Spleen (tissue), 11 donors: Measurements from ENCODE around the gene KDM6A. TPM values are rescaled to one million over a fixed set of nuclear protein-coding genes. Genes with fewer than 3 reads are reported as not detected.

Experiments used
- DNase-seq: peaks from one replicate; pipeline ENCODE4 v3.0.0-alpha.2; 2020
- H3K27ac ChIP-seq, 8 donors: fragments of 200-600 bp; sonication (generic) in 7 of 8; 1 replicate in 4 of 8; 2 replicates in 4 of 8; pipeline versions ENCODE4 v1.5.0 to v1.8.0; 2016 to 2021; ENCODE audit warnings: inconsistent platforms in 4 of 8, mild to moderate bottlenecking in 4 of 8, moderate library complexity in 1 of 8
- H3K27me3 ChIP-seq, 7 donors: fragments of 200-600 bp; sonication (generic) in 6 of 7; replicated peaks in 1 of 7; 1 replicate in 4 of 7; 2 replicates in 3 of 7; pipeline versions ENCODE4 v1.5.0 to v1.8.0; 2016 to 2021; ENCODE audit warnings: inconsistent platforms in 3 of 7, mild to moderate bottlenecking in 1 of 7
- H3K36me3 ChIP-seq, 6 donors: fragments of 200-600 bp; sonication (generic) in 5 of 6; 1 replicate in 4 of 6; 2 replicates in 2 of 6; pipeline versions ENCODE4 v1.5.0 to v1.8.0; 2016 to 2021; ENCODE audit warnings: inconsistent platforms in 2 of 6
- H3K4me1 ChIP-seq, 6 donors: fragments of 200-600 bp; sonication (generic) in 5 of 6; 1 replicate in 3 of 6; 2 replicates in 3 of 6; pipeline versions ENCODE4 v1.5.0 to v1.8.0; 2016 to 2021; ENCODE audit warnings: inconsistent platforms in 3 of 6
- H3K4me3 ChIP-seq, 8 donors: fragments of 200-600 bp; sonication (generic) in 7 of 8; 1 replicate in 4 of 8; 2 replicates in 4 of 8; pipeline versions ENCODE4 v1.5.0 to v1.8.0; 2016 to 2021; ENCODE audit warnings: inconsistent platforms in 4 of 8, mild to moderate bottlenecking in 4 of 8, moderate library complexity in 2 of 8
- H3K9me3 ChIP-seq, 8 donors: fragments of 200-600 bp; sonication (generic) in 7 of 8; 1 replicate in 4 of 8; 2 replicates in 4 of 8; pipeline versions ENCODE4 v1.5.0 to v1.8.0; 2016 to 2021; ENCODE audit warnings: inconsistent platforms in 4 of 8
- CTCF ChIP-seq, 11 experiments: fragments of 200-600 bp in 7 of 11; fragments of 450-650 bp in 4 of 11; sonication (generic) in 4 of 11; IDR thresholded peaks in 8 of 11; conservative IDR thresholded peaks in 3 of 11; 1 replicate in 7 of 11; 2 replicates in 4 of 11; pipeline versions ENCODE4 v1.4.0 to v1.8.0; 2016 to 2021; ENCODE audit warnings: antibody characterized with exemption in 11 of 11, inconsistent platforms in 4 of 11, mild to moderate bottlenecking in 1 of 11
- POLR2A ChIP-seq, 3 donors: fragments of 450-650 bp; IDR thresholded peaks; one replicate each; pipeline ENCODE4 v1.5.1; 2017; ENCODE audit warnings: antibody characterized with exemption in 3 of 3, mild to moderate bottlenecking in 1 of 3
- POLR2AphosphoS5 ChIP-seq, 3 donors: sonication (generic); formaldehyde crosslinking; IDR thresholded peaks; one replicate each; pipeline ENCODE4 v1.5.1; 2017; ENCODE audit warnings: antibody characterized with exemption in 3 of 3
- WGBS, 5 donors: extraction: QIAGEN DNeasy Blood & Tissue Kit in 3 of 5; methylation state at CpG; one replicate each; pipeline versions ENCODE4 v1.1.5 to v1.1.7; 2013 to 2018; 5-methylcytosine and 5-hydroxymethylcytosine counted together
- intact Hi-C: fragments of 100-400 bp; cut with DNase I; formaldehyde crosslinking; loops from one replicate; pipeline ENCODE4 v1.15.0; 2023; ENCODE audit warnings: low total_unique reads
- polyA plus RNA-seq, 3 donors: library from polyadenylated mRNA; stranded (reverse); fragments of 200-250 nt; gene quantifications; one replicate each; pipeline ENCODE4 v1.2.1, GENCODE V29; 2013
- total RNA-seq, 7 donors: library from RNA; depleted of rRNA in 3 of 7; stranded (reverse); fragments of >200 nt in 3 of 7; fragmentation: NEBNext Ultra II Directional in 4 of 7; extraction: Animal tissue kit (Norgen Biotek cat#: 25700) in 4 of 7; gene quantifications; one replicate each; pipeline versions ENCODE4 v1.1.0 to v1.2.1, GENCODE V29; 2016 to 2021
- donor health status: healthy with polysubstance abuse.
- donor health status: DM: no; HTN: no; CAD: no; lungs with moderate emphysema.
- donor health status: DM: no; HTN: no; CAD: no.
- donor health status: Bipolar disorder and iron deficiency.
- donor health status: healthy.
- donor health status: DM: no; HTN: no; CAD: no.
- donor health status: DM: yes; HTN: yes; CAD: no.

KDM6A gene
- total and polyA plus RNA-seq, 10 donors: 8.0 to 68.2 (median 47.9) TPM

DNA sequence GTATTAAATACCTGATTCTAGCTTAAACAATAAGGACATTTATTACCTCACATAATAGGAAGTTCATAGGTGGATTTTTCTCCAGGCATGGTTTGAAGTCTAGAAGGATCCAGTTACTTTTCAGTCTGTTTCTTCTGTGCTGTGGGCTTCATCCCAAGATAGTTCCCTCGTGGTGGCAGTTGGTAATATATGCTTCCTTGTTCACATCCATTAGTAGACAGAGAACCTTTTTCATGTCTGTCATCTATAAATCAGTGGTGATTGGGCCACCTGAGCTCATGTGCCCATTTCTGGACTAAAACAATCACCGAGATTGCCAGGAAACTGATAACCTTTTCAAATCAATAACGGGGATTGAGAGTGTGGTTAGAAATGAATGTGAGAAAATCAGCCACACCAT, 97.7 kb downstream of the KDM6A start:
- peaks cover 6 to 37% (median 21%) of the 10 kb centered on the region in 8 donors for H3K9me3 ChIP-seq
- no peak for DNase-seq
- H3K36me3 ChIP-seq: peaks cover 0 to 41% (median under 1%) of the 10 kb centered on the region in 6 donors
- no peaks in the 10 kb centered on the region for H3K27me3 ChIP-seq
- no peak overlapping the region for H3K4me3 ChIP-seq
- intact Hi-C loops: no loop called here
- no peak overlapping the region for H3K27ac ChIP-seq
- TF ChIP-seq CTCF (IDR thresholded peaks at IDR 0.05 in 8 of 11, conservative IDR thresholded peaks at IDR 0.05 in 3 of 11) (no peak), POLR2A (IDR thresholded peaks at IDR 0.05) (no peak), POLR2AphosphoS5 (IDR thresholded peaks at IDR 0.05) (no peak)
- peaks cover 0 to 5% (median 0%) of the 10 kb centered on the region in 6 donors for H3K4me1 ChIP-seq
- 67 to 82% (median 77%) methylated on average over 2 to 3 of the region's 3 CpGs for WGBS, 5 donors

DNA sequence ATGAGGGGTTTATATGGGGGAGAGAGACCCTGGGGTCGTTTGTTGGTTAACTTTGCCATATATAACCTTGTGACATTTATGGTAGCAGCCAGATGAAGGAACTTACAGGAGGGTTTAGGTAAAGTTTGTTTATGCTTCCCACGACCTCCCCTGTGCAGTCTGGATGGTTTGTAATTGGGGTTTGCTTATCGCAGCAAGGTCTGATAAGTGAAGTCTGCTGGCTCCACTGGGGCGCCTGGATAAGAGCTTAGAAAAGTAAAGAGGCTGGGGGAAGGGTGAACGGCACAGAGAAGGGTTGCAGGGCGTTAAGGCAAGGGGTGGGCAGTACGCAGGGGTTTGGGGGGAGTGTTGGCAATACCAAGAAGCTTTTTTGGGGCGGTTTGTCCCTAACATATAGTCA, 98.7 kb downstream of the KDM6A start:
- peaks cover 0 to 46% (median 0%) of the 10 kb centered on the region in 6 donors for H3K36me3 ChIP-seq
- TF ChIP-seq POLR2AphosphoS5 (IDR thresholded peaks at IDR 0.05) (no peak), CTCF (IDR thresholded peaks at IDR 0.05 in 8 of 11, conservative IDR thresholded peaks at IDR 0.05 in 3 of 11) (no peak), POLR2A (IDR thresholded peaks at IDR 0.05) (no peak)
- peaks cover 6 to 47% (median 26%) of the 10 kb centered on the region in 8 donors for H3K9me3 ChIP-seq
- intact Hi-C loops: no loop called here
- no peak for DNase-seq
- H3K4me1 ChIP-seq: peaks cover 0 to 3% (median 0%) of the 10 kb centered on the region in 6 donors
- WGBS, 5 donors: 72 to 90% (median 81%) methylated on average over 8 of the region's 8 CpGs
- H3K27ac ChIP-seq: no peak overlapping the region
- H3K4me3 ChIP-seq: no peak overlapping the region
- no peaks in the 10 kb centered on the region for H3K27me3 ChIP-seq

DNA sequence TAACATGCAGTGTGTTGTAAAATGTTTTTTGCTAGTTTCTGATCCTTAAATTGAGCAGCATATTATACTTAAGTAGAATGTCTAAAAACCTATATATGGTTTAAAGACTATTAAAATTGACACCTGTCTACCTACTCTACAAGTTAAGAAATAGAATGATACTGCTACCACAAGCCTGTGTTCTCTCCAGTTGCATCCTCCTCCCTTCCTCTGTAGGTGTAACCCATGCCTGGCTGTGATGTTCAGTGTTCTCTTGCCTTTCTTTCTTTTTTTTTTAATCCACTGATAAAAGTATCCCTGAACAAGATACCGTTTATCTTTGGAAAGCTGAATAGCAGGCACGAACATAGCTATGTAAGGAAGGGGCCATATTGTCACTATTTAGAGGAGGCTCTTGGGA, 99.1 kb downstream of the KDM6A start:
- DNase-seq: no peak

More for the DNA sequence above, 99.1 kb downstream of the KDM6A start:
- no peaks in the 10 kb centered on the region for H3K27me3 ChIP-seq
- no peak for TF ChIP-seq POLR2A (IDR thresholded peaks at IDR 0.05)
- TF ChIP-seq POLR2AphosphoS5 (IDR thresholded peaks at IDR 0.05): no peak
- no peak for TF ChIP-seq CTCF (IDR thresholded peaks at IDR 0.05 in 8 of 11, conservative IDR thresholded peaks at IDR 0.05 in 3 of 11)
- WGBS, 5 donors: 79 to 87% (median 81%) methylated on average over 2 of the region's 2 CpGs
- H3K27ac ChIP-seq: no peak overlapping the region
- peaks cover 6 to 51% (median 26%) of the 10 kb centered on the region in 8 donors for H3K9me3 ChIP-seq
- peaks cover 0 to 51% (median 0%) of the 10 kb centered on the region in 6 donors for H3K36me3 ChIP-seq
- no peak overlapping the region for H3K4me3 ChIP-seq
- intact Hi-C loops: no loop called here
- peaks cover 0 to 3% (median 0%) of the 10 kb centered on the region in 6 donors for H3K4me1 ChIP-seq
